Activated CD4-positive, alpha-beta T cell treated with anti-CD3 and anti-CD28 coated beads, Interleukin-2, amount 50 U/mL, for 48 hours (primary cell): ENCODE data around the gene GPR153.
"Not testable (repeated sequence)": the region's sequence is repeated elsewhere in the genome, so short reads cannot be mapped to it uniquely, and the experiment has no call there.

Source experiments
- DNase-seq, 2 experiments: peaks; one replicate each; pipeline ENCODE4 v3.0.0-alpha.2; 2020

The GPR153 gene

DNA sequence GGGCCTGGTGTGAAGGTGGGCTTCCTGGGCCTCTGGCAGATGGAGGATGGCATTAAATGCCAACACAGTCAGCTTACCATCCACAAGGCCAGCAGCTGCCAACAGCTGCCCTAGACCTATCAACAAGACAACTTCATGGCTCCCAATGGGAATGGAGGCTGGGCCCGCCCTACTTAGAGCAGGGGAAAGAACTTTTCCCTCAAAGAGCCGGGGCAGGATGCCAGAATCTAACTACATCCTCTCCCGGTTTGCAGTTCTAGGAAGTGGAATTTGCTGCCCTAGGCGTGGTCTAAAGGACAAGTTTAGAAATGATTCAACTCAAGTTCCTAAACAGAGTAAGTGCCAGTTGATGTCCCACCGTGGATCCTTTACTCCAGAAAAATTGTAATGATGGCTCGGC lies 38.3 kb downstream of the GPR153 start:
- no peak for DNase-seq

DNA sequence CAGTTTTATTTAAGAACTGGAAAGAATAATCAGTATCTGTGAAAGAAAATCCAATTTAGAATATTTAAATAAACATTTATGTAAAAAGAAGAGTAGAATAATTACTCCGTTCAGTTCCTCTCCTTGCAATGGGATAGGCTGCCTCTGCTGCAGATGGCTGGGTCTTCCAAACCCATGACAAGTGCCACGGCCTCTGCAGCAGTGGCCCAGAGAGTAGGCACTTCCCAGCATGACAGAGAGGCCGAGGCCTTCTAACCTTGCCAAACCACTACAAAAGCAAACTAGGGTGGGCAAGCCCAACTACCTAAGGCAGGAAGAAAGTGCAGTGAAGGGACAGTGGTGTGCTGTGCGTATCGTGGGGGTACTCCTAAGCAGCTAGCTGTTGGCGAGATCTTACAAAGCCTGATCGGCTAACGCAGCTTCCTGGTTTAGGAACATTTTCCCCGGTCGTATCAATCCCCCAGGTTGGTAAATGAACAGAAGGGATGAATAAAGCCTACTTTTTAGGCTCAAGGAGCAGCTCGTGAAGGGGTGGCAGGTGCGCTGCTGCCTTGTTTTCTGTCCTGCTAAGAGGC lies 39.6 kb downstream of the GPR153 start:
- DNase-seq = no peak

DNA sequence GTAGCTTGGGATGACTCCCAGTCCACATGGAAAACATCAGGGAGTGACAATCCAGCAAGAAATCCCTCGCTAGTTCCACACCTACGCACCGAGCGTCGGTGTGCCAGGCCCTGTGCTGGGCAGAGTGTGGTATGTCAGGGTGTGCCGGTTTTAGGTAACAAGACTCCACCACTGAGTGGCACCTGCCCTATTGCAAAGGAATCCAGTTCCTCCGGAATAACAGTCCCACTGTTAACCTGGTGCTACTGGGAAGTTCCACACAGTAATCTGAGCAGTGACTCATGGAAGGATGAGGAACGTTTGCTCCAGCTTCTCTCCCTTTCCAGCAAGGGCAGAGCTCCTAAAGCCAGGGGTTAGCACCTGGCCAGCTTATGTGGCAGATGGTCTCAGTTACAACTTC lies 40.7 kb downstream of the GPR153 start:
- no peak for DNase-seq

DNA sequence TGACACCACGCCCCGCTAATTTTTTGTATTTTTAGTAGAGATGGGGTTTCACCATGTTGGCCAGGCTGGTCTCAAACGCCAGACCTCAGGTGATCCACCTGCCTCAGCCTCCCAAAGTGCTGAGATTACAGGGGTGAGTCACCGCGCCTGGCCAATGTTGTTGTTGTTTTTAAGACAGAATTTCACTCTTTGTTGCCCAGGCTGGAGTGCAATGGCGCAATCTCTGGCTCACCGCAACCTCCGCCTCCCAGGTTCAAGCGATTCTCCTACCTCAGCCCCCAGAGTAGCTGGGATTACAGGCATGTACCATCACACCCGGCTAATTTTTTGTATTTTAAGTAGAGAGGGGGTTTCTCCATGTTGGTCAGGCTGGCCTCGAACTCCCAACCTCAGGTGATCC lies 41.3 kb downstream of the GPR153 start:
- not testable (repeated sequence) for DNase-seq

GRCh38 chr1:6218375-6219164 lies 42.3 kb downstream of the GPR153 start:
- no peak for DNase-seq

DNA sequence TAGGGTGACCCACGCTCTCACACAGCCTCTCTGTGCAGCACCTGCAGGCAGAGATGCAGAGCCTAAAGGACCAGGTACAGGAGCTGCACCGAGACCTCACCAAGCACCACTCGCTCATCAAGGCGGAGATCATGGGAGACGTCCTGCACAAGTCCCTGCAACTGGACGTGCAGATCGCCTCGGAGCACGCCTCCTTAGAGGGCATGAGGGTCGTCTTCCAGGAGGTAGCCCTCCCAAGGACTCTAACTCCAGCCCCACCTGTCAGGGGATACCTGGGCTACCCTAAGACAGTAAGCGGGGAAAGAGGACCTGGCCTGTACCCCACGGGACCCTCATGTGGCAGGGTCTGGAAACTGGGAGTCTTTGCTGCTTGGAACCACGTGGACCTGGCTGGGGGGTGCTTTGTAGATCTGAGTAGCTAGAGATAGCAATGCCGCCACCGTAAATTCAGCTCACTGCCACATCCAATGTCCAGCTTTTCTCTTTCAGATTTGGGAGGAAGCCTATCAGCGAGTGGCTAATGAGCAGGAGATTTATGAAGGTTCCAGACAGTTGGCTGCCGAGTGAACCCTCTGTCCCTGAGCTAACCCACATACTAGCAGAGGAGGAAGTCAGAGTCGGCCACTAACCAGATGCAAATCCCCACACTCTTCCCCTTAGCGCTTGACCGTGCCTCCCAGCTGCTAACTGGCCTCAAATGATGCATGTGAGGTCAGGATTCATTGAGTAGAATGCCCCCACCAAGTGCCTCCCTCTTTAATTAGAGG lies 48.5 kb downstream of the GPR153 start:
- DNase-seq = no peak

- no peak for DNase-seq
Observed at GRCh38 chr1:6211731-6212130, 49.2 kb downstream of the GPR153 start.

GRCh38 chr1:6210591-6211355 lies 50.1 kb downstream of the GPR153 start:
- no peak for DNase-seq

DNA sequence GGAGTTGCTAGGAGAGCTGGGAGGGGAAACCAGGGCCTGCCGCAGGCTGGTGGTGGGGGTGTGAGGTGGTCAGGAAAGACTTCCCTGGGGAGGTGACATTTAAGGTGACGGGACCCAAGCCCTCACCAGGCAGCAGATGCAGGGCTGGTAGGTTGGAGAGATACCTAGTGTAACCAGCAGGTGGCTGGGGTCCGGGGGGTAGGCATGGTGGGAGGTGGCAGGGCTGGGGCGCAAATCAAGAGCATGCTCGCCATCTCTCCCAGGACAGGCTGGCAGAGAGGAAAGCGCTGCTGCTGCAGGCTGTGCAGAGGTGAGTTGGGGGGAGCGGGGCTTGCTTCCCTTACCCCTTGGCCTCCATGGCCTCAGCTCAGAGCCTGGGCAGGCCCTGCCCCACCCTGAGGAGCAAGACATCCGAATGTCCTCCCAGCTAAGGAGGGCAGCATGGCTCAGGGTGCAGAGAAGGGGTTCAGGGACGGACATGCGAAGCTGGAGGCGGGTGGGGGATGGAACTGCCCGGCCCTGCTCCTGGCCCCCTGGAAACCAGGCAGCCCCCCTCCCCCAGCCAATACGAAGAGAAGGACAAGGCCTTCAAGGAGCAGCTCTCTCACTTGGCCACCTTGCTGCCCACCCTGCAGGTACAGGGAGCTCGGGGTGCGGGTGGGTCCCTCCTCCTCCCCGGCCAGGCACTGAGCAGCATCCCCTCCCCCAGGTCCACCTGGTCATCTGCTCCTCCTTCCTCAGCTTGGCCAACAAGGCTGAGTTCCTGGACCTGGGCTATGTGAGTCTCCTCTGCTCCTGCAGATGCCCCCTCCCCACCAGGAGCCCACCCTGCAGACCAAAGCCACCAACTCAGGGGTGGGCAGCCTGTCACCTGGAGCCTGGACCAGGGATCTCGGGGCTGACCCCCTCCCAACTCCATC lies 51.0 kb downstream of the GPR153 start:
- DNase-seq = peak; percentile 17 to 47

DNA sequence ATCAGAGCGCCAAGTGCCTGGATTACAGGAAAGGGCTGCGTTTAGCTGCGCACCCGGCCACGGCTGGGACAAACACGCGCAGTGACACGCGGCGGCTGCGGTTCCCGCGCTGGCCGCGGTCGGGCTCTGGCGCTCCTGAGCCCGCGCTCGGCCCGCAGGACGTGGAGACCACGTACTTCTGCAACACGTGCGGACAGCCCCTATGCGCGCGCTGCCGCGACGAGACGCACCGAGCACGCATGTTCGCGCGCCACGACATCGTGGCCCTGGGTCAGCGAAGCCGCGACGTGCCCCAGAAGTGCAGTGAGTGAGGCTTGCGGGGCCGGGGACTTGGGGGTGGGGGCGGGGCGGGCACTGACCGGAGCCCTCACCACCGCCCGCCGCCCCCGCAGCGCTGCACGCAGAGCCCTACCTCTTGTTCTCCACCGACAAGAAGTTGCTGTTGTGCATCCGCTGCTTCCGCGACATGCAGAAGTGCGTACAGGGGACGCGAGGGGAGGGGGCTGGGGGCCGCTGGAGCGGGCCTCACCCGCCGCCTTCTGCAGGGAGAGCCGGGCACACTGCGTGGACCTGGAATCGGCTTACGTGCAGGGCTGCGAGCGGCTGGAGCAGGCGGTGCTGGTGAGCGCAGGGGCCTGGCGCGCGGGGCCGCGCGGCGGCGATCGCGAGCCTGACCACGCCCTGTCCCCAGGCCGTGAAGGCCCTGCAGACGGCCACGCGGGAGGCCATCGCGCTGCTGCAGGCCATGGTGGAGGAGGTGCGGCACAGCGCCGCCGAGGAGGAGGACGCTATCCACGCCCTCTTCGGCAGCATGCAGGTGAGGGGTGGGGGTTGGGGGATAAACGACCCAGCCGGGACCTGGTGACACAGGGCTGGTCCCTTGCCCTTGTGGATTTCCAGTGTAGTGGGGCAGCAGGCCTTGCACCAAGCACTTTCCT lies 51.9 kb downstream of the GPR153 start:
- peak; percentile 31 to 46 for DNase-seq

DNA sequence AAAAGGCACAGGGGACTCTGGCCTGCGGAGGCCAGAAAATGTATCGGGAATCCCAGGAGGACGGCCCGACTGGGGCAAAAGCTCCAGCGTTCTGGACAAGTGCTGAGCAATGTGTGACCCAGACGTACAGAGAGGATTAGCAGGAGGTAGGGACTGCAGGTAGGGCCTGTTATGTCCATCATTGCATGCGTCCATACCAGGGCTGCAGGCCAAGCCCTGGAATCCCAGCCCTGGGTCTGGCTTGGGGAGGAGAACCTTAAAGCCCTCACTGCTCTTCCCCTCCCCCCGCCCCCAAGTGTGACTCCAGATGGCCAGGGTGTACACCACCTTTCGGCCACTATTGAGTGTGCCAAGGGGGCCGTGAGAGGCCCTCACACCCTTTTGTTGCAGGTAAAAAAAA lies 53.0 kb downstream of the GPR153 start:
- no peak for DNase-seq

DNA sequence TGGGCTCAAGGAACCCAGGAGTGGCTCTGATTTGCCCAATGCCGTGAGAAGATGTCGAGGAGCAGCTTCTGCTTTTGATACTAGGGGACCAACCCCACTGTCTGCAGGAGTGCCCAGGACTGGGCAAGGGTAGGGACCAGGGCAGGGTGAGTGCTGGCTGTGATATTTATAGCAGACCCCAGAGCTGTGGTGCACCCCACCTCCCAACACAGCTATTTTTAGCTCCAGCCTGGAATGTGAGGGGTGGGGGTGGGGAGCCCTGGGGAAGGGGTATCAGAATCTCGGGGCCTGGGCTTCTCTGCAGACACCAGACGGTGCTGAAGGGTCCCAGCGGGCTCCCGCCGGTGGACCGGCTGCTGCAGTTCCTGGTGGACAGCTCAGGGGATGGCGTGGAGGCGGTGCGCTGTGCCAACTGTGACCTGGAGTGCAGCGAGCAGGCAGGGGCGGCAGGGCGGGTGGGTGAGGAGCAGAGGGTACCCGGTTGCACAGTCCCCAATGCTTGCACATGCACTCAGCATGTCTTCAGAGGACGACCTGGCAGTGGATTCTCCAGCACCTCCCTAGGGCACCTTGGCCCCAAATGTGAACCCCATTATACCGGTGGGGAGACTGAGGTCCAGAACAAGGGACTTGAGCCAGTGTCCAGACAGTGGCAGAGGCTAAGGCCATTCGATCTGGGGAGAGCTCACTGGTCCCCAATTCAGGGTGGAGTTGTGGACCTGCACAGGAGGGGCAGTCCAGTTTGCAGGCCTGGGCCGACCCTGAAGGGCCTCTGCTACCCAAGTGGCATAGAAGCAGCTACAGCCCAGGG lies 53.6 kb downstream of the GPR153 start:
- no peak for DNase-seq

DNA sequence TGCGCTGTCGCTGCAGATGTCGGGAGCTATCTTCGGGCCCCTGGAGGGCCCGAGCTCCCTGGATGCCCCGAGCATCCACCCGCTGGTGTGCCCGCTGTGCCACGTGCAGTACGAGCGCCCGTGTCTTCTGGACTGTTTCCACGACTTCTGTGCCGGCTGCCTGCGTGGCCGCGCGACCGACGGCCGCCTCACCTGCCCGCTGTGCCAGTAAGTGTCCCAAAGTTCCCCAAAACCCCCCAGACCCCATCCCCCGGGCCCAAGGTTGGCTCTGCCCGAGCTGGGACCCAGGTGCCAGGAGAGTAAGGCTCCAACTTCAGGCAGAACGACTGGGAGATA lies 54.4 kb downstream of the GPR153 start:
- no peak for DNase-seq

GRCh38 chr1:6205849-6206519 lies 54.9 kb downstream of the GPR153 start, which contains the start of gene RNF207:
Gene RNF207, plus strand, starts transcription at chr1:6206119. Its CDS starts 417 bp downstream, at chr1:6206536.
- peak; percentile 83 to 86 for DNase-seq

GRCh38 chr1:6202256-6202655 lies 58.6 kb downstream of the GPR153 start:
- no peak for DNase-seq

GRCh38 chr1:6200188-6200809 lies 60.6 kb downstream of the GPR153 start:
- no peak for DNase-seq

DNA sequence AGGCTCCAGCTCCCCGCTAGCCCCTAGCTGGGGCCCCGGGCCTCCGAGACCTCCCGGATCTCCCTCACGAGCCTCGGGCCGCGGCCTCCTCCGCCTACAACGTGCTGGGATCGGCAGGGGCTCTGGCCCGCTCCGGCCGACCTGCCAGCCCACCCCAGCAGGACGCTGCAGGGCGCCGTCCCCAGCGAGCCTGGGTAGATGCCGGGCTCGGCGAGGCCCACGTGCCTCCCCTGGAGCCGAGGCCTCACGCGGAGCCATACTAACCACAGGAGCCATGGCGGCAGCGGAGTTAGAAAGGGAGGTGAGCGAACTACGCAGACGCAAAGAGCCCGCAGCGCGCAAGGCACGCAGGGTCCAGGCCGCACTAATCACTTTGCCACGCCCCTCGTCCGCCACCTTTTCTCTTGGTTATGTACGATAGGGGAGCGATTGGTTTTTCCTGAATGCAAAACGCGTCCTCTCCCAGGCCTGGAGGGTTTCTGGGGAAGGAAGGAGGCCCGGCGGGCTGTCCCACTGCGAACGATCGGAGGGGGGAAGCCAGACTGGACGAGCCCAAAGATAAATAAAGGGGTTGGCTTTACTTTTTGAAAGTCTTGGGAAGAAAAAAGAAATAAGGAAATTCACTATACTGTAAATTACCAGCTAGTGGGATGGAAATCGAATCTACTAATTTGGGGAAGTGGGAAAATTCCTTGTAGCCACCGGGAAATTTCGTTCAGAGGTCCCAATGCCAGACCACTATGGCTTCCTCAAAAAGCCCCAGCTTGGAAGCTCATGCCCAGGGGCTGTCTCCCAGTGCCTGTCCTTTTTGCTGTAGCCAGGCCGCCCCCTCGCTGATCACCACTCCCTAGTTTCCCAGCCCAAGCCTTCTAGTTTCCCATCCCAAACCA lies 61.4 kb downstream of the GPR153 start, which contains the start of gene RPL22:
Gene RPL22 (minus strand): TSS at position 298 of the 890 bp plus-strand sequence. CDS start 22 bp downstream, at position 276.
- peak; percentile 98 to 99 for DNase-seq
